ENCODE measurements around the gene CDK11A.
"Not testable (repeated sequence)": the region's sequence is repeated elsewhere in the genome, so short reads cannot be mapped to it uniquely, and the experiment has no call there.

CDK11A gene

GRCh38 chr1:1726088-1726487 is 1.9 kb upstream of the CDK11A start:
- not testable (repeated sequence) for DNase-seq (ENCODE audit: low read depth in 2 of 2)

GRCh38 chr1:1721201-1721600 is 3.0 kb downstream of the CDK11A start:
- no peak for DNase-seq (ENCODE audit: low read depth in 2 of 2)

DNA sequence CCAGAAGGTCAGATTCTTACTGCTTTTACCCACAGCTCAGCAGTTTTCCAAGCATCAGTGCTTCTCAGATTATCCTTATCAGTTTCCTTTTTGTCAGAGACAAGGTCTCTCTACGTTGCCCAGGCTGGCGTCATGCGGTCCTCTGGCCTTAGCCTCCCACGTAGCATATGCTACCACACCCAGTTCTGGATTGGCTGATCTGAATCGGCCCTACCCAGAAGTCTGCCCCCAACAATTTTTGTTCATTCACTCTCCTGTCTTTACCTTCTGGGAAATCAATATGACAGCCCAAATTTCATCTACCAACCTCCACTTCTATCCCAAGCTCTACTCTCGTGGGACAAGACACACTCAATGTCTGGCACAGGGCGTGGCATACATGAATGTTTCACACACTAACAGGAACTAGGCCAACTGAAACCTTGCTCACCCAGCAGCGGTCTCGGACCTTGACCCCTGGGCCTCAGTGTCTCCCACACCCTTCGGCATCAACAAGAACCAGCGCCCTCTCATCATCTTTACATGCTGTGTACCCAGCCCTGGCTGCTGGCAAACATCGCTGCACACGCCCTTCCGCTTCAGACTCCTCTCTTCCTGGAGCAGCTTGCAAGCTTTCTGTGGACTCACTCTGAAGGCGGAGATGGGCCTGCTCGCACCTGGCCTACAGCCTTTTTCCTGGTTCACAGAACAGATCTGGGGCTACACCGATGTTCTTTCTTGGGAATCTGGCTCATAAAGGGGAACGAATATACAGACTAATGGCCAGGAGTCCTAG is 8.9 kb downstream of the CDK11A start:
- not testable (repeated sequence) for DNase-seq (ENCODE audit: low read depth in 2 of 2)

DNA sequence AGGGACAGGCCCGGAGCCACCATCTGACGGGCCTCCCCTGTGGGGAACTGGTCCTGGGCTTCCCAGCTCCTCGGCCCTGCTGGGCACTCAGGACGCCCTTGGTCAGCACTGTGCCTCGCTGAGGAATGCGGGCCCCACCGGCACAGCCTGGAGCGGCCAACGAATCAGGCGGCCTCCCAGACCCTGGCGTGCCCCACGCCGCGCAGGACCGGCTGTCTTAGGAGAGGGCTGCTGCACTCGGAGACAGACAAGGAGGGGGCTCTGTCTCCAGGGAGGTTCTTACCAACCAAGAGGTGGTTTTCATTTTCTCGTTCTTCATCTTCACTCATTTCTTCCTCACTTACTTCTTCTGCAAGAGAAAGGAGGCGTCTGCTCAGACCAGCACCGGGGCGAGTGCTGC is 16.3 kb downstream of the CDK11A start:
- DNase-seq (ENCODE audit: low read depth in 2 of 2), result not testable (repeated sequence)

- not testable (repeated sequence) for DNase-seq (ENCODE audit: low read depth in 2 of 2)
Observed at GRCh38 chr1:1707241-1707640, 16.9 kb downstream of the CDK11A start.

DNA sequence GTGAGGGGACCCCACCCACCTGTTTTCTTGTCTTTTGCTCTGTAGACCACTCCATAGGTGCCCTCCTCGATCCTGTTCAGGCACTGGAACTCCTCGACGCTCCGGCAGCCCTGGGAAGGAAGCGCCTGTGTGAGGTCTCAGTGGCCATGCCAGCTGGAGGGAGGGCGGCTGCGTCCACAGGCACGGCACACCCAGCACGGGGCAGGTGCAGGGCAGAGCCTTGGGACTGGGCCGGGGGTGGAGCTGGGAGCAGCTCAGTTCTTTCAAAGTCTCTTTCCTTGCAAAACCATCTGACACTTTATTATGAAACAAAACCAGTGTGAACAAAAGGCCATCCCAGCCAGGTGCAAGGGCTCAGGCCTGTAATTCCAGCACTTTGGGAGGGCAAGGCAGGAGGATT is 18.5 kb downstream of the CDK11A start:
- not testable (repeated sequence) for DNase-seq (ENCODE audit: low read depth in 2 of 2)

GRCh38 chr1:1704284-1704957 is 19.7 kb downstream of the CDK11A start:
- not testable (repeated sequence) for DNase-seq (ENCODE audit: low read depth in 2 of 2)

DNA sequence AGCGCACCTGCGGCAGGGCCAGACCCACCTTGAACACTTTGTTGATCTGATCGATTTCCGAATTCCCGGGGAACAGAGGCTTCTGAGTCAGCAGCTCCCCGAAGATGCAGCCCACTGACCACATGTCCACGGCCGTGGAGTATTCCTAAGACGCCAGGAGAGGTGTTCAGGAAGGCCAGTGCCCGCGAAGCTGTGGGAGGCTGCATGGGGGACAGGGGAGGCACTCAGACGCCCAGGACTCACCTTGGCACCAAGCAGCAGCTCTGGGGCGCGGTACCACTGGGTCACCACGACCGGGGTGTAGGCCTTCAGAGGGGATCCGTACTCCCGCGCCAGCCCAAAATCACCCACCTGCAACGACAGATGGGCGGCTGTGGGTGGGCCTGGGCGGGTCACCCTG is 20.4 kb downstream of the CDK11A start:
- DNase-seq (ENCODE audit: low read depth in 2 of 2), result no peak

- DNase-seq (ENCODE audit: low read depth in 2 of 2), result not testable (repeated sequence)
Observed at GRCh38 chr1:1702506-1702905, 21.7 kb downstream of the CDK11A start.

DNA sequence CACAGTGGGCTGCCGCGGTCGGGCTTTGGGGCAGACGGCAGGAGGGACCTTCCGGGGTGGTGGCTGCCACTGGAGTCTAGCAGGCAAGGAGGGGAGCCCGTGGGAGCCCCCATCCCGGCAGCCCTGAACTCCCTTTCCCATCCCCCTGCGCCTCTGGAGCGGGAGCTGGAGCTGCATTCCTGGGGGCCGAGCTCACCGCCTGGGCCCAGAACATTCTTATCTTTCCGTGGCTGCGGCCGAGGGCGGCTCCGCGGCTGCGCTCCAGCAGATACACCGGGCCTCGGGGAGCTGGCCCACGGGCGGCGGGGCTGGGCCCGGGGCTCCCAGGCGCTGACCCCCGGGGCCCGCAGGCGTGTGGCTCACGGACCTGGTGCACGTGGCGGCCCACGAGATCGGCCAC is 23.6 kb downstream of the CDK11A start:
- DNase-seq (ENCODE audit: low read depth in 2 of 2), result not testable (repeated sequence)

GRCh38 chr1:1700067-1700466 is 24.1 kb downstream of the CDK11A start:
- not testable (repeated sequence) for DNase-seq (ENCODE audit: low read depth in 2 of 2)

DNA sequence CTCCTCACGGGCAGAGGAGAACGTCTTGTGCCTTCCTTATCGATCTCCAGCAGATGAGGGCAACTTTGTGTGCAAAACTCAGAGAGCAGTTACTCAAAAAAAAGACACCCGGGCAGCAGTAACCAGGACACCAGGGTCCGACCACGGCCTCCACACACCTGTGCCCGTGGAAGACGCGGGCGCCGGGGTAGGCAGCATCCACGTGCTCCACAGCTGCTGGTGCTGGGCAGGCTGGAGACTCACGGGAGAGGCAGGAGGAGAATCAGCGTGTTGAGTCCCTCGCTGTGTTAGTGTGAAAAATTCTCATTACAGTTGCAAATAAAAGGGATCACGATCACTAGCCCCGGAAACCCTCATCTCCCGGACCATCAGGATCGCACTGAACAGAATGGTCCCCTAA is 25.1 kb downstream of the CDK11A start:
- not testable (repeated sequence) for DNase-seq (ENCODE audit: low read depth in 2 of 2)

DNA sequence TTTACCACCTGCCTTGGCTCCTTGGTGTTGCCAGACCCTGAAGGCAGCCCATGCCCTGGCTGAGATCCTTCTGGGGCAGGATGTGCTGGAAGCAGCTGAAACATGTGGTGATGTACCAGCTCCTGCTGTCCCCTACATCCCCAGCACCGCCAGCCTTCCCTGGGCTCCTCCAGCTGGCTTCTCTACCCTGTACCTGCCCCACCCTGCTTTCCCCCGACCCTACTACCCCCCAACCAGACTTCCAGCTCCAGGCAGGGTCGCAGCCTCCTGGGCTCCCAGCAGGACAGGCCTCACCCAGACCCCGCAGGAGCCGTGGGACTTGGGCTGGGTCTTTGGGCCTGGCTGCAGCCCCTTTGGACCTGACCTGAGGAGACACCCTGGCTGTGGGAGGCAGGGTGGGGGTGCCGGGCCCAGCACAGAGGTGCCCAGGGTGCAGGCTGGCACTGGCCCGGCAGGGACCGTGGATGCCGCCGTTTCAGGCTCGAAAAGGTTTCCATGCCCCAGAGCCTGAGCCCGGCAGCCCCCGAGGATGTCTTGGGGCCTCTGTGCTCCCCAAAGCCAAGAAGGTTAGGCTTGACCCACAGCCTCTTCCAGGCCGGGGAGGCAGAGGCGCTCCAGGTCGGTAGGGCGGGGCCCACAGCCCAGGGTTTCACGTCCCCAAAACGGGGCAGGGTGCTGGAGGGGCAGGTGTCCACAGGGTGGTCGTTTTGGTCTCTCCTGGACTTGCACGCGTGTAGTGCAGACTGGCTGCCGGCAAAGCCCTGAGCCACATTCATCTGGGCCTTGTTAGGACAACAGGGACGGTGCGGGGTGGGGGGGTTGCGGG is 26.6 kb downstream of the CDK11A start:
- DNase-seq (ENCODE audit: low read depth in 2 of 2), result not testable (repeated sequence)

- DNase-seq (ENCODE audit: low read depth in 2 of 2), result not testable (repeated sequence)
Observed at GRCh38 chr1:1696431-1697357, 27.5 kb downstream of the CDK11A start.

GRCh38 chr1:1692714-1693647 is 31.2 kb downstream of the CDK11A start, which contains the start of gene SLC35E2B:
Gene SLC35E2B (minus strand): TSS chr1:1692795. CDS start chr1:1676699, 16,096 bp downstream.
- DNase-seq (ENCODE audit: low read depth in 2 of 2), result peak; percentile 81 to 94

DNA sequence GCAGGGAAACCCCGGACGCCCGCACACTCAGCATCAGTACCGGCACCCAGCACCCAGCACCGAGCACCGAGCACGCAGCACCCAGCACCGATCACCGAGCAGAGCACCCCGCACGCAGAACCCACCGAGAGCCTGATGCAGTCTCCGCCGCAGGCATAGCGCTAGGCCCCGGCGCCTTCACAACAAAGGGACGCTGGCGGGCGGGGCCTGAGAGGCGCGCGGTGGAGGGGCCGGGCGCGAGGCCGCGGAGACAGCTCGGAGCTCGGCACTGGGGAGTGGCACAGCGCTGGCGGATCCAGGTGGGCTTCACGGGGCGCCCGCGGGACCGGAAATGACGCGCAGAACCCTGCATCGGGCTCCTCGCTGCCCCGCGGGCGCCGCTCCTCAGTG is 31.8 kb downstream of the CDK11A start:
- DNase-seq (ENCODE audit: low read depth in 2 of 2), result peak; percentile 62 to 70

- DNase-seq (ENCODE audit: low read depth in 2 of 2), result not testable (repeated sequence)
Observed at GRCh38 chr1:1691443-1691842, 32.7 kb downstream of the CDK11A start.

DNA sequence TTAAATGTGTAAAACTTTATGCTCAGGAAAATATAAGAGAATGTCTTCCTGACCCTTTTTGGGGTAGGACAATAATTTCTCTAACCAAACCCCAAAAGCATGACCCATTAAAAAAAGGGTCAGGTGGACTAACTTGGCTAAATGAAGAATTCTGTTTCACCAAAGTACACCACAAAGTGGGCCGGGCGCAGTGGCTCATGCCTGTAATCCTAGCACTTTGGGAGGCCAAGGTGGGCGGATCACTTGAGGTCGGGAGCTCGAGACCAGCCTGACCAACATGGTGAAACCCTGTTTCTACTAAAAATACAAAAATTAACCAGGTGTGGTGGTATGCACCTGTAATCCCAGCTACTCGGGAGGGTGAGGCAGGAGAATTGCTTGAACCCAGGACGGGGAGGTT is 34.6 kb downstream of the CDK11A start:
- DNase-seq (ENCODE audit: low read depth in 2 of 2), result not testable (repeated sequence)

GRCh38 chr1:1687846-1688245 is 36.3 kb downstream of the CDK11A start:
- no peak for DNase-seq (ENCODE audit: low read depth in 2 of 2)
